Measurements from ENCODE around the gene IL27RA. TPM values are rescaled to one million over a fixed set of nuclear protein-coding genes. Genes with fewer than 3 reads are reported as not detected.

IL27RA gene
- total RNA-seq, 1 donor: 3.9 TPM

GRCh38 chr19:14056069-14056666 is 24.6 kb downstream of the IL27RA start:
- no peak for TF ChIP-seq CTCF (IDR thresholded peaks at IDR 0.05; ENCODE audit: insufficient read depth, low read depth, low read length)
- no peak overlapping the region for H3K4me3 ChIP-seq (ENCODE audit: low read depth, low read length)
- no peak for DNase-seq (ENCODE audit: low read depth)

- peak overlapping the region; percentile 47 for H3K4me3 ChIP-seq (ENCODE audit: low read depth, low read length)
- DNase-seq (ENCODE audit: low read depth): no peak
- TF ChIP-seq CTCF (IDR thresholded peaks at IDR 0.05; ENCODE audit: insufficient read depth, low read depth, low read length): no peak
Measured at GRCh38 chr19:14056741-14057356, 25.3 kb downstream of the IL27RA start.

- no peak for TF ChIP-seq CTCF (IDR thresholded peaks at IDR 0.05; ENCODE audit: insufficient read depth, low read depth, low read length)
- DNase-seq (ENCODE audit: low read depth): no peak
- H3K4me3 ChIP-seq (ENCODE audit: low read depth, low read length): peak overlapping the region; percentile 47
Measured at GRCh38 chr19:14058182-14059092, 26.9 kb downstream of the IL27RA start.

- H3K4me3 ChIP-seq (ENCODE audit: low read depth, low read length): no peak overlapping the region
- no peak for DNase-seq (ENCODE audit: low read depth)
- TF ChIP-seq CTCF (IDR thresholded peaks at IDR 0.05; ENCODE audit: insufficient read depth, low read depth, low read length): peak; percentile 67
Measured at GRCh38 chr19:14059093-14059480, 27.5 kb downstream of the IL27RA start.

GRCh38 chr19:14059652-14060155 is 28.1 kb downstream of the IL27RA start:
- no peak for TF ChIP-seq CTCF (IDR thresholded peaks at IDR 0.05; ENCODE audit: insufficient read depth, low read depth, low read length)
- DNase-seq (ENCODE audit: low read depth): no peak
- H3K4me3 ChIP-seq (ENCODE audit: low read depth, low read length): no peak overlapping the region

- H3K4me3 ChIP-seq (ENCODE audit: low read depth, low read length): no peak overlapping the region
- DNase-seq (ENCODE audit: low read depth): no peak
- TF ChIP-seq CTCF (IDR thresholded peaks at IDR 0.05; ENCODE audit: insufficient read depth, low read depth, low read length): no peak
Measured at GRCh38 chr19:14061081-14061749, 29.7 kb downstream of the IL27RA start.

Data from fibroblast of villous mesenchyme (primary cell).